ENCODE data around the gene SPATA17. TPM values are rescaled to one million over a fixed set of nuclear protein-coding genes. Genes with fewer than 3 reads are reported as not detected.

Gene SPATA17
- total RNA-seq, 4 donors from 2014 or later = 0.08 to 1.3 (median 0.10) TPM; not detected in 1

GRCh38 chr1:217917281-217917887 lies 286.2 kb downstream of the SPATA17 start:
- Histone ChIP-seq H3K4me1 (no peaks in the 10 kb centered on the region), H3K27ac (no peak overlapping the region), H3K36me3 (no peaks in the 10 kb centered on the region), H3K27me3 (no peaks in the 10 kb centered on the region), H3K4me3 (no peak overlapping the region), H3K9me3 (no peaks in the 10 kb centered on the region)
- TF ChIP-seq POLR2A (IDR thresholded peaks at IDR 0.05) (no peak), CTCF (IDR thresholded peaks at IDR 0.05) (no peak), EP300 (IDR thresholded peaks at IDR 0.05) (no peak), POLR2AphosphoS5 (IDR thresholded peaks at IDR 0.05) (no peak)
- WGBS = 66% methylated on average over 13 of the region's 13 CpGs
- DNase-seq (ENCODE audit: low spot score in 2 of 2) = no peak

GRCh38 chr1:217919683-217920388 lies 288.7 kb downstream of the SPATA17 start:
- no peaks in the 10 kb centered on the region for H3K36me3 ChIP-seq
- WGBS = 61% methylated on average over 18 of the region's 18 CpGs
- no peak for DNase-seq (ENCODE audit: low spot score in 2 of 2)
- H3K9me3 ChIP-seq = no peaks in the 10 kb centered on the region
- H3K27me3 ChIP-seq = peaks cover 9% of the 10 kb centered on the region
- peak overlapping the region; percentile 8 for H3K4me3 ChIP-seq
- no peaks in the 10 kb centered on the region for H3K4me1 ChIP-seq
- no peak overlapping the region for H3K27ac ChIP-seq
- TF ChIP-seq POLR2A (IDR thresholded peaks at IDR 0.05) = no peak

Other genes with a start within 250 kb of the SPATA17 start
- gene GPATCH2, start 254 bp upstream of the SPATA17 start, total RNA-seq = 10 to 100 TPM; 10.5 to 33.2 (median 13.7) TPM